Ishikawa (cell line): ENCODE measurements around the gene OR10P1.
A peak's percentile ranks its signal among the peaks of the same experiment; 100 is the strongest.

Experiments used
- CEBPB ChIP-seq: IDR thresholded peaks from 2 replicates; pipeline ENCODE4 v1.6.1; 2012
- CREB1 ChIP-seq: IDR thresholded peaks from 2 replicates; pipeline ENCODE4 v1.6.1; 2012; ENCODE audit warnings: low read depth
- EGR1 ChIP-seq: IDR thresholded peaks from 2 replicates; pipeline ENCODE4 v1.6.1; 2012
- EP300 ChIP-seq: IDR thresholded peaks from 2 replicates; pipeline ENCODE4 v1.6.1; 2012; ENCODE audit warnings: borderline replicate concordance
- FOXM1 ChIP-seq: IDR thresholded peaks from 2 replicates; pipeline ENCODE4 v1.6.1; 2012; ENCODE audit warnings: low read depth, borderline replicate concordance
- MAX ChIP-seq: IDR thresholded peaks from 2 replicates; pipeline ENCODE4 v1.6.1; 2012
- NFIC ChIP-seq: IDR thresholded peaks from 2 replicates; pipeline ENCODE4 v1.6.1; 2012
- RAD21 ChIP-seq: IDR thresholded peaks from 2 replicates; pipeline ENCODE4 v1.6.1; 2012; ENCODE audit warnings: low read depth
- TAF1 ChIP-seq: IDR thresholded peaks from 2 replicates; pipeline ENCODE4 v1.6.1; 2012; ENCODE audit warnings: low read depth, mild to moderate bottlenecking
- TCF12 ChIP-seq: IDR thresholded peaks from 2 replicates; pipeline ENCODE4 v1.6.1; 2012; ENCODE audit warnings: low read depth
- TEAD4 ChIP-seq: IDR thresholded peaks from 2 replicates; pipeline ENCODE4 v1.6.1; 2012
- YY1 ChIP-seq: IDR thresholded peaks from 2 replicates; pipeline ENCODE4 v1.6.1; 2012; ENCODE audit warnings: low read depth
- ZBTB7A ChIP-seq: IDR thresholded peaks from 2 replicates; pipeline ENCODE4 v1.6.1; 2012; ENCODE audit warnings: low read depth
- TF ChIP-seq, protein P1 (sequence below): IDR thresholded peaks from 2 replicates; pipeline ENCODE4 v1.6.1; 2012; ENCODE audit warnings: low read depth, mild to moderate bottlenecking
- TF ChIP-seq, protein P2 (sequence below): IDR thresholded peaks from 2 replicates; pipeline ENCODE4 v1.6.1; 2012

The OR10P1 gene

GRCh38 chr12:55614764-55615163 lies 21.9 kb upstream of the OR10P1 start:
- TF ChIP-seq CEBPB (no peak), CREB1 (no peak), YY1 (no peak)

DNA sequence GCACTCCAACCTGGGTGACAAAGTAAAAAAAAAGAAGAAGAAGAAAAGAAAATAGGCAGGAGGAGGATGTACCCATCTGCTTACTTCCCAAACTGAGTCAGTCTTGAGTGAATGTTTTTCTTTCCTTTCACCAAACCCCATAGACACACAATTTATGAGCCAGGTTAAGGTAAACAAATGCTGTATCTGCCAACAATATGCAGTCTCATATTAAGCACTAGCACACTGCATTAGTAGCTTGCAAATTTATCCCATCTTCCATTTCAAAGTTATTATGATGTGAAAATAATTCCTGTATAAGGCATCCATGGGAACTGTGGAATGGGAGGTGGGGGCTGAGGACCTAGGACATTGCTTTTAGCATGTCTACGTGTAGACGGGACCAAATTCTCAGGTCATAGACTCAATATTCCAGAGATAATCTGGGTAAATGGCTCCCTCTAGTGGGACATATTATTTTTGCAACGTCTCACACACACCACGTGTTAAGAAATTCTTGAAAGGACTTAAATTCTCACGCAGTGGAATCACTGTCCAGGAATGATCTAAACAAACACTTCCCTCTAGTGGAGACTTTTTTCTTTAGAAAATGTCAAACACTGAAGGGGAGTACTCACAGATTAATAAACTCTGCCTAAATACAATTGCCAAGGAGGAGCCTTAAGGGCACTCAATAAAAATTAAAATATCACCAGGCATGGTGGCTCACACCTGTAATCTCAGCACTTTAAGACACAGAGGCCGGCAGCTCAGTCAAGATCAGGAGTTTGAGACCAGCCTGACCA lies 17.1 kb upstream of the OR10P1 start:
- TF ChIP-seq MAX (peak; percentile 91), FOXM1 (no peak), CEBPB (no peak), EP300 (no peak), TCF12 (no peak), RAD21 (peak; percentile 94), YY1 (no peak), TAF1 (no peak), TEAD4 (peak; percentile 96)
- TF ChIP-seq, protein P1, sequence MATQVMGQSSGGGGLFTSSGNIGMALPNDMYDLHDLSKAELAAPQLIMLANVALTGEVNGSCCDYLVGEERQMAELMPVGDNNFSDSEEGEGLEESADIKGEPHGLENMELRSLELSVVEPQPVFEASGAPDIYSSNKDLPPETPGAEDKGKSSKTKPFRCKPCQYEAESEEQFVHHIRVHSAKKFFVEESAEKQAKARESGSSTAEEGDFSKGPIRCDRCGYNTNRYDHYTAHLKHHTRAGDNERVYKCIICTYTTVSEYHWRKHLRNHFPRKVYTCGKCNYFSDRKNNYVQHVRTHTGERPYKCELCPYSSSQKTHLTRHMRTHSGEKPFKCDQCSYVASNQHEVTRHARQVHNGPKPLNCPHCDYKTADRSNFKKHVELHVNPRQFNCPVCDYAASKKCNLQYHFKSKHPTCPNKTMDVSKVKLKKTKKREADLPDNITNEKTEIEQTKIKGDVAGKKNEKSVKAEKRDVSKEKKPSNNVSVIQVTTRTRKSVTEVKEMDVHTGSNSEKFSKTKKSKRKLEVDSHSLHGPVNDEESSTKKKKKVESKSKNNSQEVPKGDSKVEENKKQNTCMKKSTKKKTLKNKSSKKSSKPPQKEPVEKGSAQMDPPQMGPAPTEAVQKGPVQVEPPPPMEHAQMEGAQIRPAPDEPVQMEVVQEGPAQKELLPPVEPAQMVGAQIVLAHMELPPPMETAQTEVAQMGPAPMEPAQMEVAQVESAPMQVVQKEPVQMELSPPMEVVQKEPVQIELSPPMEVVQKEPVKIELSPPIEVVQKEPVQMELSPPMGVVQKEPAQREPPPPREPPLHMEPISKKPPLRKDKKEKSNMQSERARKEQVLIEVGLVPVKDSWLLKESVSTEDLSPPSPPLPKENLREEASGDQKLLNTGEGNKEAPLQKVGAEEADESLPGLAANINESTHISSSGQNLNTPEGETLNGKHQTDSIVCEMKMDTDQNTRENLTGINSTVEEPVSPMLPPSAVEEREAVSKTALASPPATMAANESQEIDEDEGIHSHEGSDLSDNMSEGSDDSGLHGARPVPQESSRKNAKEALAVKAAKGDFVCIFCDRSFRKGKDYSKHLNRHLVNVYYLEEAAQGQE, result no peak
- TF ChIP-seq, protein P2, sequence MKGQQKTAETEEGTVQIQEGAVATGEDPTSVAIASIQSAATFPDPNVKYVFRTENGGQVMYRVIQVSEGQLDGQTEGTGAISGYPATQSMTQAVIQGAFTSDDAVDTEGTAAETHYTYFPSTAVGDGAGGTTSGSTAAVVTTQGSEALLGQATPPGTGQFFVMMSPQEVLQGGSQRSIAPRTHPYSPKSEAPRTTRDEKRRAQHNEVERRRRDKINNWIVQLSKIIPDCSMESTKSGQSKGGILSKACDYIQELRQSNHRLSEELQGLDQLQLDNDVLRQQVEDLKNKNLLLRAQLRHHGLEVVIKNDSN, result peak; percentile 85

GRCh38 chr12:55624056-55624455 lies 12.6 kb upstream of the OR10P1 start:
- TF ChIP-seq CEBPB (no peak), RAD21 (no peak), ZBTB7A (no peak), EGR1 (no peak), MAX (no peak), NFIC (no peak), YY1 (no peak), TEAD4 (no peak), CREB1 (no peak), TCF12 (no peak), TAF1 (no peak), FOXM1 (no peak), EP300 (no peak)
- TF ChIP-seq, protein P2, result no peak
- TF ChIP-seq, protein P1, result no peak

GRCh38 chr12:55626154-55626553 lies 10.5 kb upstream of the OR10P1 start:
- TF ChIP-seq, protein P2, result no peak
- TF ChIP-seq EP300, result no peak

GRCh38 chr12:55629058-55629841 lies 7.4 kb upstream of the OR10P1 start:
- TF ChIP-seq RAD21, result no peak
- TF ChIP-seq, protein P2, result no peak
- no peak for TF ChIP-seq EGR1
- TF ChIP-seq MAX, result no peak
- TF ChIP-seq NFIC, result no peak
- no peak for TF ChIP-seq FOXM1
- no peak for TF ChIP-seq TEAD4
- TF ChIP-seq, protein P1, result no peak
- TF ChIP-seq ZBTB7A, result no peak
- no peak for TF ChIP-seq YY1
- no peak for TF ChIP-seq TAF1
- no peak for TF ChIP-seq EP300
- no peak for TF ChIP-seq CREB1
- TF ChIP-seq CEBPB, result no peak
- TF ChIP-seq TCF12, result no peak
